ENCODE data around the gene TRAF1.

- no peak for TF ChIP-seq CTCF (conservative IDR thresholded peaks at IDR 0.05 in 1 of 2, IDR thresholded peaks at IDR 0.05 in 1 of 2; ENCODE audit: low read depth in 1 of 2, low read length in 2 of 2)
- TF ChIP-seq EZH2 (IDR thresholded peaks at IDR 0.05; ENCODE audit: low read length, missing control alignments) = no peak
These were observed 16.0 kb downstream of the TRAF1 start for GRCh38 chr9:120910643-120911042.
